HG02852 (cell line): ENCODE results near the gene SPTAN1.

Experiments used
- ATAC-seq: cut with Tn5 transposase; IDR thresholded peaks from one replicate; pipeline ENCODE4 v1.9.1; 2021; ENCODE audit warnings: mild to moderate bottlenecking, moderate library complexity; ENCODE audit not compliant: unreplicated experiment

Gene SPTAN1

GRCh38 chr9:128595471-128595870 lies 43.1 kb downstream of the SPTAN1 start:
- no peak for ATAC-seq

DNA sequence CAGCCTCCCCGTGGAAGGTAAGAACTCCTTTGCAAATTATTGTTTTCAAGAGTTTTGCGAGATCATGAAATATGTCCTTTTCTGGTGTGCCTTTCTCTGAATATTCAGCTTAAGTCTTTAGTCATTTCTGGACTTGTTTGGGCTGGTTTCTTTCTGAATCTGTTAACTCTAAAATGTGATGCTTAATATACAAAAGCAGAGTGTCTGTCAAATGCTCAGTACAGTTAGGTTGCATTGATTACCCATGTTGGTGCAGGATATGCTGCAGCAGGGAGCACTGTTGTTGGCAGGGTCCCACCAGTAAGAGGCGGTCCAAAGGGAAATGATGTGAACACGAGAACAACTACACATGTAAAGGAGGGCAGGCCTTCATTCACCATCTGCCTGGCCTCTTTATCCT lies 47.7 kb downstream of the SPTAN1 start:
- no peak for ATAC-seq

DNA sequence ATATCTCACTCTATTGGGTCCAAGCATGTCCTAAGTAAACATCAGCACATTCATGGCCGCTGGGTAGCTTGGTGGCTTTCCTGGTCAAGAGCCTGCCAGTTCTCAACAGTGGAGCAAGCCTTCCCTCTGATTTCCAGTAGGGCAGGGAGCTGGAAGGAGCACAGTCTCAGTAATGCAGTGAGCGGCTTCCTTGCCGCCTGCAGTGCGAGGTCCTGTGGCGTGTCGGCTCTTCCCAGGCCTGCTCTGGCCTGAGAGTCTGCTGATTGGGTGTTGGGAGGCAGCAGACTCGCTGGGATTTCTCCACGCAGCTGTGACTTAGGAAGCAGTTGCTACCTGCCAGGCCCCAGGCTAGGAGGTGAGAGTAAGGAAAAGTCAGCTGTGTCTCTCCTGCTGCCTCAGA lies 51.3 kb downstream of the SPTAN1 start:
- ATAC-seq = no peak

DNA sequence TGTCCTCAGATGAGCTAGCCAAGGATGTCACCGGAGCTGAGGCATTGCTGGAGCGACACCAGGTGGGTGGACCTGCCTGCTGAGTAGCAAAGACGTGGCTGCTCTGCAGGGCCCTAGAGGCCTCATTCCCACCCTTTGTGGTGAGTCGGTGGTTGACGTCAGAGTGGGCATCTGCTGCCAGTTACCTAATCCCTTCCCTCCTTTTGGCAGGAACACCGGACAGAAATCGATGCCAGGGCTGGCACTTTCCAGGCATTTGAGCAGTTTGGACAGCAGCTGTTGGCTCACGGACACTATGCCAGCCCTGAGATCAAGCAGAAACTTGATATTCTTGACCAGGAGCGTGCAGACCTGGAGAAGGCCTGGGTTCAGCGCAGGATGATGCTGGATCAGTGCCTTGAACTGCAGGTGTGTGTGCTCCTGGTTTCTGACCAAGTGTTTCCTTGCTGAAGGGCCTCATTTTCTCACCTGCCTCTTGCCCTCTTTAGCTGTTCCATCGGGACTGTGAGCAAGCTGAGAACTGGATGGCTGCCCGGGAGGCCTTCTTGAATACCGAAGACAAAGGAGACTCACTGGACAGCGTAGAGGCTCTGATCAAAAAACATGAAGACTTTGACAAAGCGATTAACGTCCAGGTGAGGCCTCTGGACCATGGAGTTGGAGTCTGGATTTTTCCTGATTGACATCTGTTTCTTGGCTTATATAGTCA lies 55.4 kb downstream of the SPTAN1 start:
- no peak for ATAC-seq

DNA sequence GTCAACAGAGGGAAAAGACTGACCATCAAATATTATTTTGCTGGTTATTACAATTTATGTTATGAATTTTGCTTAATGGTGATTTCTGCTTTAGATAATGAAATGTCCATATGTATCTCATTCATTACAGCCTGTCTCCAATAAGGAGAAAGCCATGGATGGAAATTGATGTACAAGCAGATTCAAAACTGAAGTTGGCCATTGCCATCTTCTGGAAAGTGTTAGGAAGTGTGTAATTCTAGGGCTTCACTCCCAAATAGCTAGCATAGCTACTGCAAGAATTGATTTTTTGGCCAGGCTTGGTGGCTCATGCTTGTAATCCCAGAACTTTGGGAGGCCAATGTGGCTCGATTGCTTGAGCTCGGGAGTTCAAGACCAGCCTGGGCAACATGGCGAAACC lies 58.5 kb downstream of the SPTAN1 start:
- ATAC-seq = no peak

DNA sequence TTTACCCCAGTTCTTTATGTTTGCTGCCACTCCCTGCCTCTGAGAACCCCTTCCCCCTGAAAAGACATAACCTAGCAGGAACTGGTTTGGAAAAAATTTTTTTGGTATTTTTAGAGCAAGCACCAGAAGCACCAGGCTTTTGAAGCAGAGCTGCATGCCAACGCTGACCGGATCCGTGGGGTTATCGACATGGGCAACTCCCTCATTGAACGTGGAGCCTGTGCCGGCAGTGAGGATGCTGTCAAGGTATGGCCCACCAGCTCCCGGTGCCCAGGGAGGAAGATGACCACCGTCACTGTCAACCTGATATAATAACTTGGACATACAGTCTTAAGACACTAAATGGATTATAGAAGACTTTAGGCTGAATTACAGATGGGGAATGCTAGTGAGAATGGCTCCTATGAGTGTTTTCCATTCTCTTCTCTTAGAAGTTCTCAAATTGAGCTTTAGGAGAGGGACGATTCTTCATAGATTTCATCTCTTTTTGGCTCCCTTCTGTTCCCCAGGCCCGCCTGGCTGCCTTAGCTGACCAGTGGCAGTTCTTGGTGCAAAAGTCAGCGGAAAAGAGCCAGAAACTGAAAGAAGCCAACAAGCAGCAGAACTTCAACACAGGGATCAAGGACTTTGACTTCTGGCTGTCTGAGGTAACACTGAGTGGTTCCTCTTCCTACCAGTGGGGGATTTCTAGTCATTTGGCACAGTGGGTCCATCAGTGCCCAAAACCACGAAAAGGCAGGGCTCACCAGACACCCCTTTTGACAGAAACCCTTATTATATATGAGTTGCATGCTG lies 59.4 kb downstream of the SPTAN1 start:
- ATAC-seq = no peak

- no peak for ATAC-seq
Observed at GRCh38 chr9:128614728-128615127, 62.3 kb downstream of the SPTAN1 start.

GRCh38 chr9:128615571-128615970 lies 63.2 kb downstream of the SPTAN1 start:
- ATAC-seq = no peak

DNA sequence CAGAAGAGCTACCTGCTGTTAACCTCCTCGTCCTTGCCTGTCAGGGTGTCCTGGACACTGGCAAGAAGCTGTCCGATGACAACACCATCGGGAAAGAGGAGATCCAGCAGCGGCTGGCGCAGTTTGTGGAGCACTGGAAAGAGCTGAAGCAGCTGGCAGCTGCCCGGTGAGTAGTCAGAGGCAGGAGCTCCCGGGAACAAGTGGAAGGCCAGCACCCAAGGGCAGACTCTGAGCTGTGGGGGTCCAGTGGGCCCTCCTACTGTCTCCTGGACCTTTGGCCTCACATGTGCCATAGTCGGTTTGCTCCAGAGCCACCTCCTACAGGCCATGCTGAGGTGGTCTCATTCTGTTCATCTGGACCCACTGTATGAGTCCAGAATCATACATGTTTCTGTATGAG lies 65.6 kb downstream of the SPTAN1 start:
- ATAC-seq = no peak

DNA sequence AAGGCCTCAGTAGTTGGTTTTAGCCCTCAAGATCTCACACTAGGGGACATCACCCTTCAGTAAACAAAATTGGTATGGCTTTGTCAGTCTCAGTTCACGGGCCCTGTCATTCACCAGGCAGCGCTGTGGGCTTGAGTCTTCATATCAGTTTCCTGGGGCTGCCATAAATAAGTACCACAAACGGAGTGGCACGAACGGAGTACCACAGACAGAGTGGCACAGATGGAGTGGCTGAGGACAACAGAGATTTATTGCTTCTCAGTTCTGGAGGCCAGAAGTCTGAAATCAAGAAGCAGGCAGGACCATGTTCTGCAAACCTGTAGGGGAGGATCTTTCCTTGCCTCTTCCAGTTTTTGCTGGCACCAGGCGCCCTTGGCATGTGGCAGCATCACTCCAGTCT lies 66.7 kb downstream of the SPTAN1 start:
- ATAC-seq = no peak

DNA sequence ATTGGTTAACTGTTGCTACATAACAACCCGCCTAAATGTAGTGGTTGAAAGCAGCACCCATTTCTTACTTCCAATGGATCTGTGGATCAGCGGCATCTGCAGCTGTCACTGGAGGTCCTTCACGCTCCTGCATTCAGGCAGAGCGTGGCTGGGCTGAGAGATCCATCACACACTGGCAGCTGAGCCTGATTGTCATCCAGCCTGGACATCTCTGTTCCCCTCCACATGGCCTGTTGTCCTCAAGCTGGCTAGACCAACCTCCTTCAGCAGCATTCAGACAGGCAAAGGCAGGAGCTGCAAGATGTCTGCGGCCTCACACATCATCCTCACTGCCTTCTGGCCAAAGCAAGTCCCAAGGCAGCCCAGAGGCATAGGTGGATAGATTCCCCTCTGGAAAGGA lies 67.4 kb downstream of the SPTAN1 start:
- no peak for ATAC-seq

DNA sequence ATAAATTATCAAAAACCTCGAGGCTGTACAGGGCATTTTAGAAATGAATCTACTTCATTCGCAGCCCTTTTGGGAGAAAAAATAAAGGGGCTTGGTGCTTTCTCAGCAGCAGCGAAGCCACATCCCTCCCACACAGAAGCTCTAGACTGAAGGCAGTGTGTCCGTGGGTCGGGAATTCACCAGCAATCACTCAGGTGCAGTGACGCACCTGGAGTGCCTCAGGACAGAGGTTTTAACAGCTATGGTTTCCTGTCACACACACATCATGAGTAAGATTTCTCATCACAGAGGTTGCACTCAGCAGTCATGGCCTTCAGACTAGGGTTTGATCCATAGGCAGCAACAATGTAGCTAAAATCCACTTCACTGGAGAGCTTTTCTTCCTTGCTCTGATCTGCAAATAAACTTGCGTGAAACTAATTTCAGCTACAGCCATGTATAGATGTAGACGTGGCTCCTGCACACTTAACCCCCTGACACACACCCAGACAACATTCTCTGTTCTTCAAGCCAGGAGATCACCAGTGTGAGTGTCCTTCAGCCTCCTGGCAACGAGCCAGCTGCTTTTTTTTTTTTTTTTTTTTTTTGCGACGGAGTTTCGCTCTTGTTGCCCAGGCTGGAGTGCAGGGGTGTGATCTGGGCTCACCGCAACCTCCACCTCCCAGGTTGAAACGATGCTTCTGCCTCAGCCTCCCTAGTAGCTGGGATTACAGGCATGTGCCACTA lies 69.5 kb downstream of the SPTAN1 start:
- no peak for ATAC-seq

GRCh38 chr9:128624566-128624965 lies 72.2 kb downstream of the SPTAN1 start:
- no peak for ATAC-seq

- no peak for ATAC-seq
Observed at GRCh38 chr9:128625391-128626146, 73.2 kb downstream of the SPTAN1 start.

GRCh38 chr9:128626181-128626580 lies 73.8 kb downstream of the SPTAN1 start:
- no peak for ATAC-seq

GRCh38 chr9:128627127-128627715 lies 74.8 kb downstream of the SPTAN1 start:
- ATAC-seq = no peak

DNA sequence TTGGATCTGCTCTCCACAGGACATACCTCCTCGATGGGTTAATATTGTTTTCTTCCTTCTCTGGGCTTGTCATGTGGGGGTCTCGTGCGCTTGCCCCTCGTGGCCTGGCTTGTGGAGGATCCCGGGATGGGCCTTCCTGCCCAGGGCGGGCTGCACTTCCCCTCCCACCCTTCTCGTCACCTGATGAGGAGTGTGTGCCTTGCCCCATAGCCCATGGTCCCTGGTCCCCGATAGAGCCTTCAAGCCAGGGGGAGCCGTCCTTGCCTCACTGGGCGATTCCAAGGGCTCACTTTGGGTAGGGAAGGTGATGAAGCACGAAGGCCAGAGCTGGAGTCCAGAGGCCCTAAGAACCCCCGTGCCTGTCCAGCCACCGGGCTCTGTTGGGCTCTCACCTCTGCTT lies 75.5 kb downstream of the SPTAN1 start:
- no peak for ATAC-seq

DNA sequence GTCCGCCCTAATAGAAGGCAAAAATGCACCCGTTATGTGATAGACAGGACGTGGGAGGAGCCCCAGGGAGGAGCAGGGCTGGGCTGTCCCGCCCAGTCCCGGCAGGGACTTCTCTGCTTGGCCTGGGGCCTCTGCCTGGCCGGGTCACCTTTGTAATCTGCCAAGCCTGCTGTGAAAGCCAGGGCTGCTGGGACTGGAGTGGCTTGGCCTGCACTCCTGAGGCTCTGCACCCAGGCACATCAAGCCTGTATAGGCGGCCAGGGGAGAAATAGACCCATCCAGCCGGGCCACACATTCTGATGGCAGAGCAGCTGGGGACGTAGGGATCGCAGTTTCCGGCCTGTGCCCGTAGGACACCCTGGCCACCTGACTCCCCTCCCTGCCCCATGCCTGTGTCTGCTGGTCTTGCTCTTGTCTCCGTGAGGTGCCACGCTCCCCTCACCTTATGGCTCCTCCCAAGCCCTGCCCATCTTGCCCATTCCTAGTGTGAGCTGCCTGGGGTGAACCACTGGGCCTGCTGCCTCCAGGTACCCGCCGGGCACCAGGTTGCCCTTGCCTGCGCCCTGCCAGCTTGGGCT lies 76.2 kb downstream of the SPTAN1 start:
- ATAC-seq = no peak

DNA sequence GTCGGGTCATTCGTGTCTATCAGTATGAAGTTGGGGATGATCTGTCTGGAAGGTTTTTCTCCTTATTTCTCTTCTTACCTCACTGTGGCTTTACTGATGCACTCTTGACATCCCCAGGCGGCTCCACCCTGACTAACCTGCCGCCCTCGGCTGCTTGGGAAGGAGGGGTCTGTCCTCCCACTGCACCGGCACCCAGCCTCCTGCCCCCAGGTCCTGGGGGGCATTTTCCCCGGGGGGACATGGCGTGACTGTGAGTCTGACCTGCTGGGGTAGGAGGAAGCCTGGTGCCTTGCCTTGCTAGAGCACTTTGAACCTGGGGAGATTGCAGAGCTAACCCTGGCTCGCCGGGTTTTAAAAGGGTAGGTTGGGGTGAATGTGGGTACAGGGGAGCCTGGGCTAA lies 76.7 kb downstream of the SPTAN1 start:
- no peak for ATAC-seq

DNA sequence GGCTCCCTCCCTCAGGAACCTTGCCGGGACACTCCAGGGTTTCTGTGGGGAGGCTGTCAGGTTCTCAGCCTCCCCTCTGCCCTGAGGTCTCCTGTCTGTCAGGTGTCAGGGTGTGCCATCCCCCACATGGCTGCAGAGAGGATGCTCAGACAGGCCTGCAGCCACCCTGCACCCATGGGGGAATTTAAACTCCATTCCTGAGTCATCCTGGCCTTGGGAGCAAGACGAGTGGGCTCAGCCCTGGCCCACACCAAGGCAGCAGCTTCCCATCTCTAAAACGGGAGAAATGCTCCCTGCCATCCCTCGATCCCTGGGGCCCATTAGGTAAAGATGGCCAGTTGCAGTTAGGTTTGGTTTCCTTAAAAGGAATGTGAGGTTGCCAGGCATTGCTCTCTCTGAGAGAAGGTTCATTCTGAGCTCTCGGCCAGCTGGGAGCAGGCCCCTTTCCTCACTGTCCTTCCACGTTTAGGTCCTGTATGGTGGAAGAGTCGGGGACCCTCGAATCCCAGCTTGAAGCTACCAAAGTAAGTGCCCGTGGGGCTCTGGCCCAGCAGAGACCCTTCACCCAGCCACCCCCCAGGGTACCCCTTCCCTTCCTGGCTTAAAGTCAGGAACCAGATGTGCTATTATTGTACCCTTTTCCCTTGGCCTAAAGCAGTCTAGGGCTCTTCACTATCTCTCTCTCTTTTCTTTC lies 77.6 kb downstream of the SPTAN1 start:
- ATAC-seq = no peak
